ENCODE measurements around the gene GALNTL6.

The GALNTL6 gene

GRCh38 chr4:171889681-171890080 is 76.5 kb downstream of the GALNTL6 start:
- DNase-seq = no peak

GRCh38 chr4:171891038-171891437 is 77.8 kb downstream of the GALNTL6 start:
- no peak for DNase-seq

GRCh38 chr4:171896426-171896825 is 83.2 kb downstream of the GALNTL6 start:
- no peak for DNase-seq

GRCh38 chr4:171919314-171919713 is 106.1 kb downstream of the GALNTL6 start:
- DNase-seq = no peak

GRCh38 chr4:171920901-171921300 is 107.7 kb downstream of the GALNTL6 start:
- no peak for DNase-seq

- DNase-seq = no peak
Measured at GRCh38 chr4:171924746-171925376, 111.7 kb downstream of the GALNTL6 start.

GRCh38 chr4:171928336-171928735 is 115.1 kb downstream of the GALNTL6 start:
- DNase-seq = no peak

- DNase-seq = no peak
Measured at GRCh38 chr4:171929477-171929876, 116.3 kb downstream of the GALNTL6 start.

GRCh38 chr4:171929907-171930306 is 116.7 kb downstream of the GALNTL6 start:
- no peak for DNase-seq

- DNase-seq = no peak
Measured at GRCh38 chr4:171932238-171932637, 119.0 kb downstream of the GALNTL6 start.

GRCh38 chr4:171940656-171941055 is 127.5 kb downstream of the GALNTL6 start:
- DNase-seq = no peak

GRCh38 chr4:171947400-171947799 is 134.2 kb downstream of the GALNTL6 start:
- no peak for DNase-seq

GRCh38 chr4:171948038-171948437 is 134.8 kb downstream of the GALNTL6 start:
- no peak for DNase-seq

GRCh38 chr4:171954650-171955049 is 141.4 kb downstream of the GALNTL6 start:
- no peak for DNase-seq

GRCh38 chr4:171956678-171957077 is 143.5 kb downstream of the GALNTL6 start:
- no peak for DNase-seq

GRCh38 chr4:171962110-171962509 is 148.9 kb downstream of the GALNTL6 start:
- no peak for DNase-seq

- DNase-seq = no peak
Measured at GRCh38 chr4:171966356-171966755, 153.2 kb downstream of the GALNTL6 start.

GRCh38 chr4:171978216-171978615 is 165.0 kb downstream of the GALNTL6 start:
- DNase-seq = no peak

GRCh38 chr4:171979461-171979860 is 166.3 kb downstream of the GALNTL6 start:
- no peak for DNase-seq

- no peak for DNase-seq
Measured at GRCh38 chr4:171981185-171981584, 168.0 kb downstream of the GALNTL6 start.

- no peak for DNase-seq
Measured at GRCh38 chr4:171983935-171984805, 171.0 kb downstream of the GALNTL6 start.

GRCh38 chr4:171985129-171985528 is 171.9 kb downstream of the GALNTL6 start:
- DNase-seq = no peak

- DNase-seq = no peak
Measured at GRCh38 chr4:171993247-171993646, 180.0 kb downstream of the GALNTL6 start.

GRCh38 chr4:172007889-172008288 is 194.7 kb downstream of the GALNTL6 start:
- no peak for DNase-seq

Measured in activated CD8-positive, alpha-beta memory T cell treated with anti-CD3 and anti-CD28 coated beads, Interleukin-2, amount 50 U/mL, for 4 hours (primary cell).